UCSD-AML1 (cell line): ENCODE results near the gene TEX12.
A peak's percentile ranks its signal among the peaks of the same experiment; 100 is the strongest.

Experiments
- DNase-seq: peaks from one replicate; lab custom pipeline; 2025; ENCODE audit not compliant: unreplicated experiment; lab: John Stamatoyannopoulos, UW

The TEX12 gene

GRCh38 chr11:112210890-112211289, 43.7 kb downstream of the TEX12 start:
- no peak for DNase-seq

DNA sequence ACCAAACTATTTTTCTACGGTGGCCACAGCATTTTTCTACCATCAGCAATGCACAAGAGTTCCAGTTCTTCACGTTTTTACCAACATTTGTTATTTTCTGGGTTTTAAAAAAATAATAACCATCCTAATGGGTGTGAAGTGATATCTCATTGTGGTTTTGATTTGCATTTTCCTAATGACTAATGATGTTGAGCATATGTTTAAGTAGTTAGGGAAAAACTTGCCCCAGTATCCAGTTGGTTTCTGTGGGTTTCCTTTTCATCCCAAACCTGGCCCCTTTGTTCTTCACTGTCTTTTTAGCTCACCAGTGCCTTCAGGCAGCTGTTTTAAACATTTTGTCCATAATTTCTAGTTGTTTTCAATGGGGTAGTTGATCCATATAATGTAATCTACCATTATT, 44.4 kb downstream of the TEX12 start:
- DNase-seq, result no peak

DNA sequence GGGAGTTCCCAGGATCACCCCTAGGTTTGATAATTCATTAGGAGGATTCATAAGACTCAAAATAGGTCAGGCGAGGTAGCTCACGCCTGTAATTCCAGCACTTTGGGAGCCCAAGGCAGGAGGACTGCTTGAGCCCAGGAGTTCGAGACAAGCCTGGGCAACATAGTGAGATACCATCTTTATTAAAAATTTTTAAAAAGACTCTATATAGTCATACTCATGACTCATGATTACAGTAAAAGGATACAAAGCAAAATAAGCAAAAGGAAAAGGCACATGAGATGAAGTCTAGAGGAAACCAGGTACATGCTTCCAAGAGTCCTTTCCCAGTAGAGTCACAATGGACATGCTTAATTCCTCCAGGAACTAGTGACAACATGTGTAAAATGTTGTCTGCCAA, 45.1 kb downstream of the TEX12 start:
- DNase-seq, result no peak

- no peak for DNase-seq
These were observed 45.5 kb downstream of the TEX12 start for GRCh38 chr11:112212710-112213109.

DNA sequence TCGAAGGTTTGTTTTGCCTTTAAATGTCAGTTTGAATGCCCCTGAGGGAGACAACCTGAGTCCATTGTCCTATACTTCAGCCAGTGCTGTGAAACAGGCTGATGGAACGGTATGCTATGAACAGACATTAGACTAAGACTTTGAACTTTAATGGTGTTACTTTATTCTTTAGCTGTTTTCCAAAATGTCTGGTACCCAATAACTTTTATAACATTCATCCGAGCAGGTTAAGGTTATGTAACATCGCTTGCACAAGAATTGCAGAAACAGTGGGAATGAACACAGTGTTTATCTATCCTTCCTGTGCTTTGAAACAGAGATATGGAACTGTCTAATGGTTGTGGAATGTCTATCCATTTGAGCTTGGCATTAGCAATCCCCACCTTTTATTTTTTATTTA, 46.6 kb downstream of the TEX12 start:
- DNase-seq, result no peak

DNA sequence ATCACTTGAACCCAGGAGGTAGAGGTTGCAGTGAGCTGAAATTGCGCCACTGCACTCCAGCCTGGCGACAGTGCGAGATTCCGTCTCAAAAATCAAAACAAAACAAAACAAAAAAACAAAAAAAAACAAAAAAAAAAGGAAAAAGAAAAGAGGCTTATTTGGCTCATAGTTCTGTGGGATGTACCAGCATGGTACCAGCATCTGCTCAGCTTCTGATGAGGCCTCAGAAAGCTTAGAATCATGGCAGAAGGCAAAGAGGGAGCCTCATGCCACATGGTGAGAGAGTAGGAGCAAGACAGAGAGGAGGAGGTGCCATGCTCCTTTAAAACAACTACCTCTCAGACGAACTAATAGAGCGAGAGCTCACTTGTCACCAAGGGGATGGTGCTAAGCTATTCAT, 48.4 kb downstream of the TEX12 start:
- DNase-seq, result no peak

GRCh38 chr11:112216561-112217105, 49.5 kb downstream of the TEX12 start:
- no peak for DNase-seq

DNA sequence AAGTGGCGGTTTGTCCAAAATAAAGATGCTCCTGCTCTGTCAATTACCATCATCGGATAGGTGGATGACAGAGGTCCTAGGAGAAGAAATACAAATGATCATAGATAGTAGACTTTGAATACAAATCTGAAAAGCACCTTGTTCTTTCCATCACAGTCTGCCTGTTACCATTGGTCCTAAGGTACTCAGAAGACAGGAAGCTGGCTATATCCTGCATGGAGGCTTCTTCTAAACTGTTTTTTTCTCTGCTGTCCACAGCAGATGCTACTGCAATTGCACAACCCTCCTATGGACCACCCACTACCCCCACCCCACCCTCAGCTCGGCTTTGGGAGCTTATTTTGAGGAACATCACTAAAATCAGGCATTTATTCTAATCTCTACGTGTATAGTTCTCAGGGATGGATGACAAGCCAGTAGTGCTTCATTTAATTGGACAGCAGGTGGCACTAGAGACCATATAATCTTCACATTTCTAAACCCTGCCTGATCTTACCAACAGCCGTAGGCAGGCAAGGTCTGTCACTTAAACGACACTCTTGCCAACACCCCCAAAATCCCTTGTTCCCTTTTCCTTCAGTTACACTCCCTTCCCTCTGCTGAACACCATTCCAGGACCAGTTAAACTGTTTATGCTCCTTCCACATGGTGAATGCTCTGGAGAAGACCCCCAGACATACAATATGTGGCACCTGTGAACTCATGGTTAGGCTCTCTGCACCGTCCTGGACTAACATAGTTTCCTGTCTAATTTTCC, 52.5 kb downstream of the TEX12 start:
- peak; percentile 21 for DNase-seq

- no peak for DNase-seq
These were observed 54.2 kb downstream of the TEX12 start for GRCh38 chr11:112221274-112221835.
